Thymus (tissue), 11 donors: ENCODE results near the gene TGFA. TPM values are rescaled to one million over a fixed set of nuclear protein-coding genes. Genes with fewer than 3 reads are reported as not detected.
A peak's percentile ranks its signal among the peaks of the same experiment; 100 is the strongest.
"Not testable (repeated sequence)": the region's sequence is repeated elsewhere in the genome, so short reads cannot be mapped to it uniquely, and the experiment has no call there.

Experiments
- DNase-seq, 9 donors: peaks; one replicate each; pipeline ENCODE4 v3.0.0-alpha.2; 2013; ENCODE audit warnings: low spot score in 9 of 9, low read depth in 6 of 9, missing footprints in 1 of 9
- H3K27ac ChIP-seq, 2 donors: one replicate each; pipeline ENCODE4 v1.5.1; 2013; ENCODE audit warnings: control low read depth in 1 of 2, low read depth in 1 of 2, low read length in 1 of 2, mild to moderate bottlenecking in 1 of 2, moderate library complexity in 1 of 2
- H3K27me3 ChIP-seq, 2 donors: one replicate each; pipeline ENCODE4 v1.5.1; 2013; ENCODE audit warnings: low read length in 1 of 2; ENCODE audit not compliant: control insufficient read depth in 2 of 2, insufficient read depth in 1 of 2
- H3K36me3 ChIP-seq, 2 donors: one replicate each; pipeline ENCODE4 v1.5.1; 2013; ENCODE audit warnings: low read length in 1 of 2, mild to moderate bottlenecking in 1 of 2, moderate library complexity in 1 of 2; ENCODE audit not compliant: control insufficient read depth in 2 of 2, insufficient read depth in 2 of 2
- H3K4me1 ChIP-seq, 2 donors: one replicate each; pipeline ENCODE4 v1.5.1; 2013; ENCODE audit warnings: low read length in 2 of 2; ENCODE audit not compliant: control insufficient read depth in 2 of 2, insufficient read depth in 2 of 2
- H3K4me3 ChIP-seq, 2 donors: one replicate each; pipeline ENCODE4 v1.5.1; 2013; ENCODE audit warnings: low read length in 2 of 2, control low read depth in 1 of 2, mild to moderate bottlenecking in 1 of 2
- H3K9me3 ChIP-seq, 2 donors: one replicate each; pipeline ENCODE4 v1.5.1; 2013; ENCODE audit warnings: low read length in 1 of 2, mild to moderate bottlenecking in 1 of 2; ENCODE audit not compliant: control insufficient read depth in 2 of 2, insufficient read depth in 1 of 2
- WGBS: extraction: QIAGEN DNeasy Blood & Tissue Kit; methylation state at CpG from one replicate; pipeline ENCODE4 v1.1.7; 2013; 5-methylcytosine and 5-hydroxymethylcytosine counted together
- polyA plus RNA-seq: library from polyadenylated mRNA; stranded (reverse); fragments of 200-250 nt; gene quantifications from one replicate; pipeline ENCODE4 v1.2.3, GENCODE V29; 2013
- total RNA-seq: library from RNA; stranded (reverse); fragments of 120-200 nt; gene quantifications from one replicate; pipeline ENCODE4 v1.2.4, GENCODE V29; 2013
- donor health status: healthy.

TGFA gene
- total and polyA plus RNA-seq, 2 donors: 1.6 to 4.8 TPM

DNA sequence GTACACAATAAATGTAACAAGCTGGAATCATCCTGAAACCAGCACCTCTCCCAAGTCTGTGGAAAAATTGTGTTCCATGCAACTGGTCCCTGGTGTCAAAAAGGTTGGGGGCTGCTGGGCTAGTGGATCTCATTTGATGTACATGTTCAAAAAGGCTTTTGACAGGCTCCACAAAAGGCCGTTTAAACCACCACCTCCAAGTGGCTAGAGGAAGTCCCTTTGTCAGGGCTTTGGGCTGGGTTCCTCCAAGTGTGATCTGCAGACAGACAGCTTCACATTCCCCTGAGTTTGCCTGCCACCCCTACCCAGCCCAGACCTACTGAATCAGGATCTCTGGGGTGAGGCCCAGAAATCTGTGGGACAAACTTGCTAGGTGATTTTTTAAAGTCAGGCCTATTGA lies 84.7 kb downstream of the TGFA start:
- Histone ChIP-seq H3K27me3 (no peaks in the 10 kb centered on the region), H3K4me3 (no peak overlapping the region), H3K27ac (no peak overlapping the region), H3K9me3 (no peaks in the 10 kb centered on the region), H3K36me3 (no peaks in the 10 kb centered on the region), H3K4me1 (peaks cover 0 to 43% of the 10 kb centered on the region in 2 donors)
- no peak for DNase-seq
- 25% methylated on average over 1 of the region's 1 CpG for WGBS

DNA sequence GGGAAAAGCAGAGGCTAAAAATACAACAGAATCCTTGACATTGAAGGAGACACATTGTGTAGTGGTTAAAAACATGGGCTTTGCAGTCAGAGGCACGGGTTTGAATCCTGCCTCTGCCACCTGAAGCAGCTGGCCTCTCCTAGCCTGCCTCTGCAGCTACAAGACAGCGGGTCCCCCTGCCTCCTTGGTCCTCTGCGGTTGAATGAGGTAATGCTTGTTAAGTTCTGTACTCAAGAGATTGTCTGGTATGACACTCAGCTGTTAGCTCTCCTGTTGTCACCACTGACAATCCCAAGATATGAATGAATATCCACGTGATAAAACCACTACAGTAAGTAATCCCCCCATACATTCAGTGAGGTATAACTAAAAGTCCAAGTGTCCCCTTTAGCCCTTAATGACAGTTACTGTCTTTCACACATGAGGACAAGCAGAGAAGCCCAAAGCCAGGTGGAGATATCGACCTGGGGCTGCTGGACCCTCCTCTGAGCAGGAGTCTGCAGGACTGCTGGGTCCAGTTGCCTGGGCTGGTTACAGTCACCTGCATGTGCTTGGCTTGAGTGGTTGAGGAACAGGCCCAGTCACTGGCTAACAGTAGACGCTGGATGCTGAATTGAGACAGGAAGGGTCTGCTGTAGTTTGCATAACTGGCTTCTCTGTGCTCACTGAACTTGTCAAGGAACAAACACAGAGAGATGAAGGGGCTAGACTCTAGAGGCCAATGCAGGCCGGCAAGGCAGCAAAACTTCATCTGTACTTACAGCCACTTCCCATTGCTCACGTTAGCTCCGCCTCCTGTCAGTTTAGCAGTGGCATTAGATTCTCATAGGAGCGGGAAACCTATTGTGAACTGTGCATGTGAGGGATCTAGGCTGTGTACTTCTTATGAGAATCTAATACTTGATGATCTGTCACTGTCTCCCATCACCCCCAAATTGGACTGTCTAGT lies 85.5 kb downstream of the TGFA start:
- peaks cover 0 to 41% of the 10 kb centered on the region in 2 donors for H3K4me1 ChIP-seq
- no peaks in the 10 kb centered on the region for H3K9me3 ChIP-seq
- WGBS: 82% methylated on average over 10 of the region's 10 CpGs
- no peaks in the 10 kb centered on the region for H3K36me3 ChIP-seq
- no peak overlapping the region for H3K4me3 ChIP-seq
- H3K27ac ChIP-seq: no peak overlapping the region
- no peaks in the 10 kb centered on the region for H3K27me3 ChIP-seq
- peak in 1 of 9 donors; percentile 42 for DNase-seq

DNA sequence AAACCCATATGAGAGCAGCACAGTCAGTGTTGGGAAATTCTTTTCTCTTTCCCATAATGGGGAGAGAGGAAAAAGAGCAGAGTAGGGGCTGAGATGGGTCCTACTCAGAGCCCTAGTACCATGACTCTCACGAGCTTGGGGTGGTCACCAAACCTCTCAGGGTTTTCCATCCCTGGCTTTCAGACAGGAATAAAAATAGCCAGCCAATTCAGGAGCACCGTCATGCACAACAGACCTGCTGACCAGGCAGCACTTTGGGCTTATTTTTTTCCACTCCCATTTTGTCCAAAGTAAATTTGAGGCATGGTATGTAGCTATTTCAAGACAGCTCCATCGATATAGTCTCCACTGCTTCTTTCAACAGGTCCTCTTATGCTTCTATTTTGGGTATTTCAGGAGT lies 86.4 kb downstream of the TGFA start:
- no peak for DNase-seq
- H3K27ac ChIP-seq: no peak overlapping the region
- 95% methylated on average over 3 of the region's 3 CpGs for WGBS
- no peaks in the 10 kb centered on the region for H3K9me3 ChIP-seq
- H3K36me3 ChIP-seq: no peaks in the 10 kb centered on the region
- no peak overlapping the region for H3K4me3 ChIP-seq
- H3K27me3 ChIP-seq: no peaks in the 10 kb centered on the region
- peaks cover 0 to 34% of the 10 kb centered on the region in 2 donors for H3K4me1 ChIP-seq

DNA sequence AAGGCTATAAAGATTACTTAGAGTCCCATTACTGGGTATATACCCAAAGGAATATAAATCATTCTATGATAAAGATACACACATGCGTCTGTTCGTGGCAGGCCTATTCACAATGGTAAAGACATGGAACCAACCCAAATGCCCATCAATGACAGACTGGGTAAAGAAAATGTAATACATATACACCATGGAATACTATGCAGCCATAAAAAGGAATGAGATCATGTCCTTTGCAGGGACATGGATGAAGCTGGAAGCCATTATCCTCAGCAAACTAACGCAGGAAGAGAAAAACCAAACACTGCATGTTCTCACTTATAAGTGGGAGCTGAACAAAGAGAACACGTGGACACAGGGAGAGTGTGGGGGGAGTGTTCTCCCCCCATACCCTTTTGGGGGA lies 87.0 kb downstream of the TGFA start:
- not testable (repeated sequence) for H3K27me3 ChIP-seq, H3K27ac ChIP-seq, H3K36me3 ChIP-seq, DNase-seq, H3K4me3 ChIP-seq, H3K9me3 ChIP-seq
- over 99% methylated on average over 4 of the region's 4 CpGs for WGBS
- peaks cover 0 to 29% of the 10 kb centered on the region in 2 donors for H3K4me1 ChIP-seq

DNA sequence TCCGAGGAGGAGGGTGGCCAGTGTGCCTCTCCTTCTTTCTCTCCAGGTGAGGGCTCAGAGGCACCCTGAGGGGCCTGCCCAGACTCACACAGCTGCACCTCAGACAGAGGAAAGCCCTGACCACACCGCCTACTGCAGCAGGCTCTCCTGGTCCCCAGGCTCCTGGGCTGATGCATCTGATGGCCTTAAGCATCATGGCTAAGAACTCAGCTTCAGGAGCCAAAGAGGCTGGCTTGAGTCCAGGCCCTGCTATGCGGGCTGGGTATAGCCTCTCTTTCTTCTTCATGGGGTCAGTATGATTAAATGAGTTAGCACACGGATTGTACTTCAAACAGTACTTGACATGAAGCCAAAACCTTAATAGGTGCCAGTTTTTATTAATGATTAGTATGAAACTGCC lies 89.6 kb downstream of the TGFA start:
- Histone ChIP-seq H3K4me3 (no peak overlapping the region), H3K36me3 (no peaks in the 10 kb centered on the region), H3K27ac (no peak overlapping the region), H3K4me1 (peaks cover 0 to 10% of the 10 kb centered on the region in 2 donors), H3K9me3 (no peaks in the 10 kb centered on the region), H3K27me3 (no peaks in the 10 kb centered on the region)
- DNase-seq: no peak
- 95% methylated on average over 4 of the region's 4 CpGs for WGBS

DNA sequence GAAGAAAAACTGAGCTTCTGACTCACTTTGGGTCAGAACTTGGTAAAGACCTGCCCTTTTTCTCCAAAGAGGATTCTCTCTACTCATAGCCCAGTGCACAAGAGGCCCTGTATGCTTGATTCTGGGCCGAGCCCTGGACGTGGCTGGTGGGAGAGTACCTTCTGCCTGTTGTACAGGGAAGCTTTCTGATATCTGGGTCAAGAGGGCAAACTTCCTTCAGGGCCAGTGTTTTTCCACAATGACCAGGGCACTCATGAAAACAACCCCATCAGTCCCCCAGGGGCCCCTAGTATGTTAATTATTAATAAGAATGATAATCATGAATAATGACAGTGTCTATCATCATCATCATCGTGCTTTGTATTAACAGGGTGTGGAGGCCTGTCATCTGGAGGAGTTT lies 90.0 kb downstream of the TGFA start:
- H3K36me3 ChIP-seq: no peaks in the 10 kb centered on the region
- H3K4me1 ChIP-seq: peaks cover 0 to 6% of the 10 kb centered on the region in 2 donors
- H3K9me3 ChIP-seq: no peaks in the 10 kb centered on the region
- no peaks in the 10 kb centered on the region for H3K27me3 ChIP-seq
- H3K27ac ChIP-seq: no peak overlapping the region
- H3K4me3 ChIP-seq: no peak overlapping the region
- 95% methylated on average over 3 of the region's 3 CpGs for WGBS
- no peak for DNase-seq

DNA sequence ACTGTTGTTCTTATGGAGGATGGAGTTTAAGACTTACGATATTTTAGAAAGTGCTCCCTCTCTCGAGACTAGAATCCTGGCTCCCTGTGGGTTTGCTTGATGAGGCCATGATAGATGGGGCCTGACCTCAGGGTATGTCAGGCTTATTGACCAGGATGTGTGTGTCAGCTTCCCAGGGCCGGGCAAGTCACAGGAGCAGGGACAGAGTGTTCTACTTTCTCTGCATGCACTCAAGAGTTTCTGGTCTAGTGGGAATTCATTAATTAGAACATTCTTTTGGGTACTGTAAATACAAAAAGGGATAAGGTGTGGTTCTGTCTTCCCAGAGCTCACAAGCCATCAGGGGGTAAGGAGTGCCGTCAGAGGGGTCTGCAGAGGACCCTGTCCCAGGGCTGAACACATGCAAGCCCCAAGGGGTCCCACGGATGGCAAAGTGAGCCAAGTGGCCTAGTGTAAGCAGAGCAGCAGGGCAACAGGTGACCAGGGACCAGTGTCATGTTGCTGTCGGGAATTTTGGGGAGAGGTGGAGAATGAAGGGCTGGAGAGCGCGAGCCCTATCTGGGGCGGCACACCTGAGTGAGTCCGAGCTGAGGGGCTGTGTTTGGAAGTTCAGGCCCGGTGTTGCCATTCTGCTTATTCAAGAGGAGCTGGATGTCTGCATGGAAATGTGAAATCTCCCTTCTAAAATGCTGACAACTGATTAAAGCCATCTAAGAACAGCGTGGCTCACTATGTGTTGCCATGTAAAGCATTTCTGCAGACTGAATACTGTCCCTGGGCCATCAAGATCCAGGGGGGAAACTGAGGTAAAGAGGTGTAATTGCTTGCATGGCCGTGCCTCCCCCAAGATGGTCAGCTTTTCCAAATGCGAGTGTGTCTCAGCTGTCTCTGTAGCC lies 91.4 kb downstream of the TGFA start:
- no peak for DNase-seq
- H3K4me1 ChIP-seq: no peaks in the 10 kb centered on the region
- no peaks in the 10 kb centered on the region for H3K36me3 ChIP-seq
- no peaks in the 10 kb centered on the region for H3K9me3 ChIP-seq
- H3K4me3 ChIP-seq: no peak overlapping the region
- 93% methylated on average over 14 of the region's 14 CpGs for WGBS
- H3K27me3 ChIP-seq: no peaks in the 10 kb centered on the region
- H3K27ac ChIP-seq: no peak overlapping the region

DNA sequence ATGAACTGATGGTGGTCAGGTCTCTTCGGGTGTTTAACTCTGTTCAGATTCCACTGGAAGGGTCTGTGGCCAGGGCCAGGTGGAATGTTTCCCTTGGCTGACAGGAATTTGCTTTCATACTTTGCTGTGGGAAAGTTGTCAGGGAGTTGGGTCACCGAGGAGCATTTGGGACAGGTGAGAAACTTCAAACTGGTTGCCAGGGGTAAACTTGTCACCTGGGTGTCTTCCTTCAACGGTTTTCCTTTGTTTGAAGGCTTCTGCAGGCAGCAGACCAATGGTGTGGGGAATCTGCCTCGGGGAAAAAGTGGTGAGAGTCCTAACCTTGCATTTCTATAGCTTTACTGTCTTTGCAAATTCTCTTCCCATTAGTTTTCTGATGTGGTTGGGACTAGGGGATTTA lies 92.2 kb downstream of the TGFA start:
- DNase-seq: no peak
- Histone ChIP-seq H3K27me3 (no peaks in the 10 kb centered on the region), H3K36me3 (no peaks in the 10 kb centered on the region), H3K9me3 (no peaks in the 10 kb centered on the region), H3K4me3 (no peak overlapping the region), H3K27ac (no peak overlapping the region), H3K4me1 (peaks cover 0 to 3% of the 10 kb centered on the region in 2 donors)
- WGBS: 84% methylated on average over 4 of the region's 4 CpGs

DNA sequence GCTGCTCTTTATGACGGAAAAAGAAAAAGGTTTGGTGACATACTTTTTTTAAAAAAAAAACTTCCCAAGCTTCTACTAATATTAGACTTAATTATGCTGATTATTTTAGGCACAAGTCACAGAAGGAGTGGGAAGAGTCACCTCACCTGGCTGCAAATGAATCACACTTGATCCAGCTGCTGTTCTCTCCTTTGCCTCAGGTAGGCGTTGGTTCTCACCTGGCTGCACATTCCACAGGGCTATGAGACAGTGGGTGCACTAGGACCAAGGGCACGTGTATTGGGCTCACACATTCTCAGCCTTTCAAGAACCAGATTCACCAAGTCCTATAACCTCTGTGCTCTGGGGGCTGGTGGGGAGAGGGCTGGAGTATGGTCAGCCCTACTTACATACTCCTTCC lies 93.3 kb downstream of the TGFA start:
- Histone ChIP-seq H3K4me1 (peaks cover 0 to 12% of the 10 kb centered on the region in 2 donors), H3K9me3 (no peaks in the 10 kb centered on the region), H3K36me3 (no peaks in the 10 kb centered on the region), H3K4me3 (no peak overlapping the region), H3K27me3 (no peaks in the 10 kb centered on the region), H3K27ac (no peak overlapping the region)
- DNase-seq: no peak
- 96% methylated on average over 3 of the region's 3 CpGs for WGBS
